GM12892 (cell line): Measurements from ENCODE around the gene PM20D1.

Source experiments
- POLR2A ChIP-seq: IDR thresholded peaks from 2 replicates; pipeline ENCODE4 v1.6.1; 2011; ENCODE audit warnings: low read depth, low read length, control low read depth
- POLR2AphosphoS5 ChIP-seq: IDR thresholded peaks from 2 replicates; pipeline ENCODE4 v1.6.1; 2011; ENCODE audit warnings: low read depth, low read length, control low read depth

- TF ChIP-seq POLR2A (no peak), POLR2AphosphoS5 (no peak)
Measured at GRCh38 chr1:205791568-205792180, 58.3 kb downstream of the PM20D1 start.
